Psoas muscle (tissue), 8 donors: Measurements from ENCODE around the gene HGF. TPM values are rescaled to one million over a fixed set of nuclear protein-coding genes. Genes with fewer than 3 reads are reported as not detected.

Source experiments
- ATAC-seq, 4 donors: fragments of 200-7000 bp; cut with Tn5 transposase; one replicate each; pipeline ENCODE4 v1.9.1; 2020; ENCODE audit warnings: moderate library complexity in 3 of 4, mild to moderate bottlenecking in 2 of 4
- DNase-seq, 2 donors: peaks; one replicate each; pipeline ENCODE4 v3.0.0-alpha.2; 2020
- H3K27ac ChIP-seq: fragments of 200-600 bp; one replicate; pipeline ENCODE4 v1.8.0; 2022
- H3K27me3 ChIP-seq, 3 donors: fragments of 200-600 bp in 1 of 3; one replicate each; pipeline versions ENCODE4 v1.6.1 to v1.8.0; 2013 to 2022; ENCODE audit warnings: low read length in 2 of 3, mild to moderate bottlenecking in 2 of 3, moderate library complexity in 1 of 3; ENCODE audit not compliant: insufficient read depth in 3 of 3
- H3K36me3 ChIP-seq, 2 donors: fragments of 200-600 bp in 1 of 2; one replicate each; pipeline versions ENCODE4 v1.6.1 to v1.8.0; 2013 to 2022; ENCODE audit warnings: low read depth in 1 of 2, mild to moderate bottlenecking in 1 of 2, moderate library complexity in 1 of 2; ENCODE audit not compliant: insufficient read depth in 1 of 2
- H3K4me1 ChIP-seq: fragments of 200-600 bp; one replicate; pipeline ENCODE4 v1.8.0; 2022
- H3K4me3 ChIP-seq: fragments of 200-600 bp; one replicate; pipeline ENCODE4 v1.8.0; 2022; ENCODE audit warnings: mild to moderate bottlenecking
- H3K9me3 ChIP-seq: fragments of 200-600 bp; one replicate; pipeline ENCODE4 v1.8.0; 2022
- WGBS, 3 donors: extraction: QIAGEN DNeasy Blood & Tissue Kit; methylation state at CpG; one replicate each; pipeline versions ENCODE4 v1.1.6 to v1.1.7; 2013; 5-methylcytosine and 5-hydroxymethylcytosine counted together
- intact Hi-C, 2 donors: fragments of 100-400 bp; cut with DNase I; formaldehyde crosslinking; loops; one replicate each; pipeline versions ENCODE4 v1.11.0 to v1.14.2; 2022
- polyA plus RNA-seq, 3 donors: library from polyadenylated mRNA; stranded (reverse); fragments of 200-250 nt; gene quantifications; one replicate each; pipeline ENCODE4 v1.2.3, GENCODE V29; 2013
- total RNA-seq, 4 donors: library from RNA; stranded (reverse); fragmentation: NEBNext Ultra II Directional in 2 of 4; extraction: Animal tissue kit (Norgen Biotek cat#: 25700) in 2 of 4; gene quantifications; one replicate each; pipeline versions ENCODE4 v1.2.1 to v1.2.4, GENCODE V29; 2021 to 2023
- TF ChIP-seq, protein P1 (sequence below): fragments of 200-600 bp; IDR thresholded peaks from one replicate; pipeline ENCODE4 v1.8.0; 2022; ENCODE audit warnings: antibody characterized with exemption
- donor health status: healthy with polysubstance abuse.
- donor health status: DM: no; HTN: no; CAD: no; lungs with moderate emphysema.
- donor health status: Bipolar disorder and iron deficiency.
- donor health status: healthy.
- donor health status: DM: yes; HTN: yes; CAD: no.
- donor health status: DM: no; HTN: no; CAD: no.
- donor health status: DM: no; HTN: no; CAD: no.
- donor health status: DM: yes; HTN: yes; CAD: no.

Gene HGF
- total and polyA plus RNA-seq, 7 donors = 0.25 to 3.7 (median 0.78) TPM

DNA sequence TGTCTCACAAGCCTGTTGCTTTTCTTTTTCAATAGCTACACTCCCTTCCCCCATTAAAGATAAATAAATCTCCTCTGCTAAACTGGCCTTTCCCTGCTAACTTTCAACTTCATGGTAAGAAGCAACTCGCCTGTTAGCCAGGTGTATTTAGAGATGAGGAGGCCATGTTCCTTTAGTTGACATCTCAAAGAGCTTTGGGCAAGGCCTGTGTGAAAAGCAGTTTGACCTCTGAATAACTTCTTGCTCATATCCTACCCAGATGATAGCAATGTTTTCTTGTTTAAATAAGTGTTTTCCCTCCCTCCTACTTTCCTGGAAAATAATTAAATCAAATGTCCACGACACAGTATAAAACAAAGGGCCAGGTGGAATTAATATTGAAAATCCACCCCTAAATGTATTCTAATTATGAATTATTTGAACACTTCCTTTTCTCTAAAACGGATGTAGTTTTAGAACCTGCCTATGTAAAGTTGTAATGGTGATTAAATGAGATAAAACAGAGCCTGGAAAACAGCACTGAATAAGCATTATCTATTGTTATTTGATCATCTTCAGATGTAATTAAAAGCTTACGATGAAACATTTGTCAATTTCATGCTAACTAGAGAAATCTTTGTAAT lies 78.5 kb downstream of the HGF start:
- intact Hi-C loops = no loop called here
- no peak overlapping the region for H3K4me3 ChIP-seq
- peaks cover 0 to 3% (median 0%) of the 10 kb centered on the region in 3 donors for H3K27me3 ChIP-seq

GRCh38 chr7:81690688-81691087 lies 79.2 kb downstream of the HGF start:
- Histone ChIP-seq H3K9me3 (no peaks in the 10 kb centered on the region), H3K36me3 (no peaks in the 10 kb centered on the region), H3K27me3 (peaks cover 0 to 3% (median 0%) of the 10 kb centered on the region in 3 donors), H3K4me3 (no peak overlapping the region), H3K4me1 (no peaks in the 10 kb centered on the region), H3K27ac (no peak overlapping the region)
- ATAC-seq (no peak), DNase-seq (no peak)
- intact Hi-C loops = no loop called here
- TF ChIP-seq, protein P1, sequence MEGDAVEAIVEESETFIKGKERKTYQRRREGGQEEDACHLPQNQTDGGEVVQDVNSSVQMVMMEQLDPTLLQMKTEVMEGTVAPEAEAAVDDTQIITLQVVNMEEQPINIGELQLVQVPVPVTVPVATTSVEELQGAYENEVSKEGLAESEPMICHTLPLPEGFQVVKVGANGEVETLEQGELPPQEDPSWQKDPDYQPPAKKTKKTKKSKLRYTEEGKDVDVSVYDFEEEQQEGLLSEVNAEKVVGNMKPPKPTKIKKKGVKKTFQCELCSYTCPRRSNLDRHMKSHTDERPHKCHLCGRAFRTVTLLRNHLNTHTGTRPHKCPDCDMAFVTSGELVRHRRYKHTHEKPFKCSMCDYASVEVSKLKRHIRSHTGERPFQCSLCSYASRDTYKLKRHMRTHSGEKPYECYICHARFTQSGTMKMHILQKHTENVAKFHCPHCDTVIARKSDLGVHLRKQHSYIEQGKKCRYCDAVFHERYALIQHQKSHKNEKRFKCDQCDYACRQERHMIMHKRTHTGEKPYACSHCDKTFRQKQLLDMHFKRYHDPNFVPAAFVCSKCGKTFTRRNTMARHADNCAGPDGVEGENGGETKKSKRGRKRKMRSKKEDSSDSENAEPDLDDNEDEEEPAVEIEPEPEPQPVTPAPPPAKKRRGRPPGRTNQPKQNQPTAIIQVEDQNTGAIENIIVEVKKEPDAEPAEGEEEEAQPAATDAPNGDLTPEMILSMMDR = no peak
- 65 to 72% (median 72%) methylated on average over 3 of the region's 3 CpGs for WGBS, 3 donors

More for the DNA sequence above, 78.5 kb downstream of the HGF start:
- ATAC-seq (no peak), DNase-seq (no peak)
- Histone ChIP-seq H3K27ac (no peak overlapping the region), H3K4me1 (no peaks in the 10 kb centered on the region), H3K9me3 (no peaks in the 10 kb centered on the region), H3K36me3 (no peaks in the 10 kb centered on the region)
- WGBS, 3 donors = 61 to 66% (median 64%) methylated on average over 4 of the region's 4 CpGs
- TF ChIP-seq, protein P1 = no peak

DNA sequence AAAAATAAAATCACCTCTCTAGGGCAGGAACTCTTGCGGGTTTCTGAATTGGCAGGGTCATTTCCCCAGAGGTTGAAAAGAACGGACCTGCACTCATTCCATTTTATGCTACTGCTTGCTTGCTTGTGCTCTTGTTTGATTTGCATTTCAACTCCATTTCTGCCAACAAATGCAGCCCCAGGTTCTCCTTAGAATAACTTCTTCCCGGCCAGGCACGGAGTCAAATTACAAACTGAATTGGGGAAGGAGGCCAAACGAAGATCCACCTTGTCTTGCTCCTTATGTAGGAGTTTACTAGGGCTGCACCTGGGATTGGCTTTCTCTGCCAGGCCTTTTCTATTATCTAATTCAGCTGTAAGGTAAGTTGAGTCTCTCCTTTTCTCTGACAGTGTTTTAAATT lies 79.6 kb downstream of the HGF start:
- no peak overlapping the region for H3K27ac ChIP-seq
- ATAC-seq (no peak), DNase-seq (no peak)
- peaks cover 0 to 3% (median 0%) of the 10 kb centered on the region in 3 donors for H3K27me3 ChIP-seq
- TF ChIP-seq, protein P1 = no peak
- intact Hi-C loops = no loop called here
- H3K4me1 ChIP-seq = no peaks in the 10 kb centered on the region
- no peak overlapping the region for H3K4me3 ChIP-seq
- no peaks in the 10 kb centered on the region for H3K9me3 ChIP-seq
- WGBS, 3 donors = 13 to 25% (median 20%) methylated on average over 5 of the region's 5 CpGs
- no peaks in the 10 kb centered on the region for H3K36me3 ChIP-seq

DNA sequence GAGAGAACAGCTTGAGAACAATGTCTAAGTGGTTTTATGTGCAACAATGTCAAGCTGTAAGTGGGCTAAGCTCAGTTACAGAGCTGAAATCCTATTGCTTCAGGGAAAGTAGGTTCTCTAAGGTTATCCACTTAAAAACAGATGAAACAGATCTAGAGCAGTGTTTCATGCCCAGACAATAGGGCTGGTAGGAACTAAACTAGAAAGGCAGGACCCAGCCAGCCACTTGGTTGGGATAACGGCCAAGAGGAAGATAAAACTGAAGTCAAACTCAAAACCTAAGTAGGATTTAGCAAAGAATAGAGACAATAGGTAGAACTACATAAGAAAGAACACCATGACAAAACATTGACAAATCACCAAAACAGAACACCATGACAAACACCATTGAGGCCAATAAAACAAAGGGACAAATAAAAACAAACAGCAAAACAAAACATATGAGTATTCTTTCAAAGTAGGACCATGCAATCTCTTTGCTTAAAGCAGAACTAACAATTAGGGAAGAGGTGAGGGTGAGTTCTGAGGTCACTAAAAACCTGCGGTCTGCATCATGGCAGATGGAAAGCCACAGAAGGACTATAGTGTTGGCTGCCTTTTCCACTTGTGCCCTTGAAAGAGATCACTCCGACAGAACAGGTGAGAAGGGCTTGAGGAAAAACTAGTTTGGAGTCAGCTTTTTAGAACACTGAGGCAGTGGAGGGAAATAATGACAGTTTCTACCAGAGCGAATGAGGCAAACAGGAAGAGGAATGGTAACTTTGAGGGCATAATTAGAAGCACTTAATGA lies 81.0 kb downstream of the HGF start:
- Histone ChIP-seq H3K27ac (no peak overlapping the region), H3K36me3 (no peaks in the 10 kb centered on the region), H3K9me3 (no peaks in the 10 kb centered on the region), H3K4me3 (no peak overlapping the region), H3K27me3 (peaks cover 0 to 3% (median 0%) of the 10 kb centered on the region in 3 donors), H3K4me1 (no peaks in the 10 kb centered on the region)
- 81 to 85% (median 83%) methylated on average over 4 of the region's 4 CpGs for WGBS, 3 donors
- no peak for ATAC-seq
- no peak for DNase-seq
- TF ChIP-seq, protein P1 = no peak
- intact Hi-C loops = no loop called here
